Hypothalamus (tissue), 51 donors: ENCODE data around the gene FLG2.
A peak's percentile ranks its signal among the peaks of the same experiment; 100 is the strongest.

ENCODE experiments used
- DNase-seq, 51 donors: peaks; one replicate each; lab custom pipeline; 2025; lab: John Stamatoyannopoulos, UW

The FLG2 gene

DNA sequence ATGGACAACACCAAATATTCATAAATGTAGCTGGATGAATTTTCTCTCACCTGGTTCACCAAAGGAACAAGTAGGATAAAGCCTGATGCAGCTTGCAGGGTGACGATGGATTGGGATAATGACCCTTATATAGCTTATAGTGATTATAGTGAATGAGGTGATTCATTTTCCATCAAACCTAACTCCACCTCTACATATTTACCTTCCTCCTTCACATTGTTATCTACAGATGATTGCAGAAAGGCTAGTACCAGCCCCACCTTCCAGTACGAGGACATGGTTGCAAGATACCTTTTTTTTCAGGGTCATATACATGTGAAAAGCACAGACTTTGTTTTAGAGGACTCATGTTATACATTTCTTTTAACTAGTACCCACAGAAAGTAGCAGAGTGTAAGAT, at the start of gene FLG2:
FLG2 (minus strand) TSS at position 101 of the 400 bp plus-strand sequence. CDS start 1,122 bp downstream, outside the sequence.
- DNase-seq: no peak

DNA sequence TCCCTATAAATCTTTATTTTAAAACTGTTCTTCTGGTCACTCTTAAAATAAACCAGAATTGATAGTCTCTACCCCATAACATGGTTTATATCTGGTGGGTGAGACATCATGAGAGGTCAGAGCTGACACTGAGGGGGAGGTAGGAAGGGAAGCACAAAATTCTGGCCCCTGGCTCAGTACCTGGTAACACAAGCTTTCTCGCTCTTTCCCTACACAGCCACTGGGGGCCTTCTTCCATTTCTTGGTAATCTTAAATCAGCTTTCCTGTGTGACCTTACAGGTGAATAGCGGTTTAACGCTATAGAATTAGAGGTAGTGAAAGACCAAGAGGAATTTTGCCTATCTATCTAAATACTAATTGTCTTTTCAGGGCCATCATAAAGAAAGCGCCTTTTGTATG, 48.9 kb upstream of the FLG2 start:
- no peak for DNase-seq

DNA sequence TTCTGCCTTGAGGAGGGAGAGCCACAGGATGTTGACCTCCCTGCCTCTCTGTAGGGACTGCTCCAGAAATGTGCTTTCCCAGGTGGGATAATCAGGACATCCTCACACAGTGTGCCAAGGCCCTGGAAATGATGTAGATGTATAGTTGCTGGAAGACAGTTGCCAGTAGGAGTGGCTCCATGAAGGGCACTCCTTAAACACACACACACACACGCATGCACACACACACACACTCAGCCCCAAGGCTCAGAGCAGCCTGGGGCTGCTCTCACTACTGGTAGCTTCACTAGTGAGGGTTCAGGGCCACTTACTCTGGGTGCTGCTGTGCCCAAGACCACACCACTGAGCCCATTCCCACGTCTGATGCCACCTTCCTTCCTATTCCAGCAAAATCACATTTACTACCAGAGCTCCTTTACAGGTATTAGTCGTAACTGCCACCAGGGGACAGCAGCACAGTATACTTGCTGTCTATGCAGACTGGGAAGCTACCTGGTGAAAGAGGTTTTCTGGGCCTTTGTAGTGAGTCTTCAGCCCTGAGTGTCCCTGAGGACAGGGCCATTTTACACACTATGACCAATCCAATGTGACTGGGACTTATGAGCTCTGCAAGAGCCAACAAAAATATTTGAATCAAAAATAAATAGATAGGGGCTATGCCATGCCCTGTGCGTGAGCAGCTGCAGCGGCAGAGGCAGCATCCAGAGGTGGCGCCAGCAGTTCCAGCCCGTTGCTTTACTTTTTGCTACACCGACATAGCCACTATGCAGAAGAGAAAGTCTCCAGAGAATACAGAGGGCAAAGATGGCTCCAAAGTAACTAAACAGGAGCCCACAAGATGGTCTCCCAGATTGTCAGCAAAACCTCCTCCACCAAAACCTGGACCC, 39.2 kb upstream of the FLG2 start:
- no peak for DNase-seq

DNA sequence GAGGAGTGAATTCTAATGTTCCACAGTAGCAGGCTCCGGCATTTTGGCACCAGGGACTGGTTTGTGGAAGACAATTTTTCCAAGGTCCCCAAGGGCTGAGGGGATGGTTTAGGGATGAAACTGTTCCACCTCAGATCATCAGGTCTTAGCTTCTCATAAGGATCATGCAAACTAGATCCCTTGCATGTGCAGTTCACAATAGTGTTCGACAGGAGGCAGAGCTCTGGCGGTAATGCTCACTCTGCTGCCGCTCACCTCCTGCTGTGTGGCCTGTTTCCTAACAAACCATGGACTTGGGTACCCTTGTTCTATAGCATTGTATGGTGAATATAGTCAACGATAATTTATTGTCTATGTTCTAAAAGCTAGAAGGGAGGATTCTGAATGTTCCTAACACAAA, 37.7 kb upstream of the FLG2 start:
- DNase-seq: no peak

DNA sequence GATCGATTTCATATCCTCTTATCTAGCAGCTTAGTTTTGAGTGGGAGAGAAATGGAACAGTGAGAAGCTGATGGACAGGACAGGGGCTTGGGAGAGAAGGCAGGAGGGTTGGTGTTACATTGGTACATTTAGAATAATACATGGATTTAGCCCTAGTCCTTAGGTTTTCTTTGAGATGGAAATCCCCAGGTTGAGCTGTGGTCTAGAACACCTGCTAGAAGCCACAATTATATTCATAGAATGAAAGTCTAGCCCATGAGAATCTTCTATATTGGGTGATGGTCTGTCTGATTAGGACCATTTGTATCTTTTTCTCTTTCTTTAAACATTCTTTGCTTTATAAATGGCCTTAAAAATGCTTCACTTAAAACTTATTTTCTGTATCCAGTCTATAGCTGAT, 34.3 kb upstream of the FLG2 start:
- no peak for DNase-seq

DNA sequence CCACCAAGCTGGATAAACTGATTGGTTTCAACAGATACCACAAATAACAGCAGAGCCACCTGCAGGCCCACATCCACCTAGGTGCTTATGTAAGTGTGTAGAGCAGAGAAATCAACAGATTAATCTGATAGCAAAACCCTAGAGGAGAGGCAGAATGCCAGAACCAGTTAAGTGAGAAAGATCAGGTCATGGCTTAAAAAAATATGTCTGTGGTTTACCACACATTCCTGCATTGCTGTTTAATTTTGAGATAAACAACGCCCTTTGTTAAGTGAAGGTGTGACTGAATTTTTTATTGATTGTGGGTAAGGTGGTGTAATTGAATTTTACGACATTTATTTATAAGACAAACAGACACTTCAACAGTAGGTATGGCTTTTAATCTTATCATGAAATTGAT, 33.1 kb upstream of the FLG2 start:
- DNase-seq: no peak

DNA sequence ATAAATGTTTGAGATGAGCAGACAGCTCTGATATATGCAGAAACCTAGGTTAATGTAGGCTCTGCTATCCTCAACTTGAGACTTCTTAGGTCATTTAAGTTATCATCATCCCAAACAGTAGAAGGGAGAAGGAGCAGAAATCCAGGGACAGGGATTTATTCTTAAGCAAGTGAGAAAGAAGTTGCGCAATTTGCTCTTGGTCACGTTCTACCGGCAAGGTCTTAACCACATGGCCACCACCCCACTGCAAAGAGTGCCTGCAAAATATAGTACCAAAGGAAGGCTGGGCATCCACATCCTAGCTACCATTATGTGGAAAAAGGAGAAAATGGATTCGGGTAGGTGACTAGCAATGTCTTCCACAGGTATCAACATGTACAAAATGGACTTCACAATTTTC, 29.1 kb upstream of the FLG2 start:
- no peak for DNase-seq

DNA sequence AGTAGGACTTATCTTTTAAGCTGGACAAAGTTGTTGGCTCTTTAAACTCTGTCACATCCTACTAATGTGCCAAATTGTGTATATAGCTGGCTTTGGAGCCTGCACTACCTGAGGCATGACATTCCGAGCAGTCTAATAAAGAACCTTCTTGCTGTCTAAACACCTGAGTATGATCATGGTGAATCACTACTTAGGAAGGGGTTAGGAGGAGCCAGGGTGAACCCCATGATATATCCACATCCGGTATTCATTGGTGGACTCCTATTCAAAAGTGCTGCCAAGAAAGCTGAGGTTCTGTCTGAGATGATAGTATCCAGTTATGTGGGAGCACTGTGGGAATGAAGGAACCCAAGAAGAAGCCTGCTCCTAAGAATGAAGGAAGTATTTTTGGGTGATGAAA, 27.1 kb upstream of the FLG2 start:
- no peak for DNase-seq

DNA sequence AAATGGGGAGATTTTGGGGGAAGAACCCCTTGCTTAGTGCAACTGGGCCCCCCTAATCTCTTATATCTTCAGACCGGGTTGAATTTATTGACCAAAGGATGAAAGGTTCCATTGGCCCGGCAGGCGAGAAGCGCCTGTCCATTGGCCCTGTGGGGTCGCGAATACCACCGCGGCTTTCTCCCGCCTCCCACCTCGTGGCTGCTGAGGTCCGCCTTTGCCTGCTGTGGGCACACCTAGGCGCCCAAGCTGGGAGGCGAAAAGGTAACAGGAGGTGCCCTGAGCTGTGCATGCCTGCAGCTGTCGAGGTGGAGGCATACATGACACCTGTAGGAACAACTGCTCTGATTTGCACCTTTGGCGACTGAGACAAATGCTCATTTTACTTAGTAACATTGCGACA, 21.1 kb upstream of the FLG2 start:
- no peak for DNase-seq

DNA sequence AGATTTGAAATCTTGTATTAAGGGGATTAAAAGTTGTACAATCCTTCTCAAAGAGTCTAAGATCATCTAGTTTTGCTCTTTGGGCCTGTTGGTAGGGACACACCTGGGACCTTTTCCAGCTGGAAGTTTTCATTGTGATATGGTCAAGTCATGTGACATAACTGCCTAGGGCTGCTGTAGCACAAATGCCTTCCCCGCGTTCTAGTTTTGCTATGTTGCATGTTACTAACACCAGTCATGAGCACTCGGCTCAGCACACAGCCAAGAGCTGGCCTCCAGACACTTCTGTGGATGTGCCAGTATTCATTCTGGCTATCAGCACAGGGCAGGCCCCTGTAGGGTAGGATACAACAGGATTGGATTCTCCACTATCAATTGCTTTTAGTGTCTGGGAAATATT, 14.6 kb upstream of the FLG2 start:
- DNase-seq: no peak

DNA sequence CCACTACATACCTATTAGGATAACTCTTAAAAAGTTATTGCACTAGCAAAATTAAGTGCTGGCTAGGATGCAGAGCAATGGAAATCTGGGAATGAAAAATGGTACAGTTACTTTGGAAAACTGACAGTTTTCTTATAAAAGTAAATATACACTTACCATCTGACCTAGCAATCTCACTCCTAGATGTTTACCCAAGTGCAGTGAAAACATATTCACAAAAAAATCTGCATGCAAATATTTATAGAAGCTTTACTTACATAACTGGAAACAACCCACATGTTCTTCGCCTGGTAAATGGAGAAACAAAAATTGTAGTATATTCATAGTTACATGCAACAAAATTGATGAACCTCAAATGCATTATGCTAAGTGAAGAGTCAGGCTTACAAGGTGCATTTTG, 12.9 kb upstream of the FLG2 start:
- DNase-seq: no peak

DNA sequence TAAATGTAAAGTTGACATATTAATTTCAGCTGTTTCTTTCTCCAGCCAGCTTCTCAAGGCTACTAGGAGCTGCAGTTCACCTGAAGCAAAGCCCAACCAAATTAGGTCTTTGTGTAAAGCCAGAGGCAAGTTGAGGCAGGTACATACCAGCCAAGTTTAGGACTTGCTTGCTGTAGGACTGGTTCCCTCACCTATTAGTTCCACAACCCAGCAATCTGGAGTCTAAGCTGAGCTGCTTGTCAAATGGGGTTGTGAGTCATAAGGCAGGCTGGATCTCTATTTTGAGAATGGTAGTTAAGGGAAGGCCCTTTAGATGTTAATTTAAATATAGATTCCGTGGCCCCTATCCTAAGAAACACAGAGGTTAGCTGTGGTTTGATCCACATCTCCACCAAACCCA, 7.6 kb upstream of the FLG2 start:
- DNase-seq: no peak

DNA sequence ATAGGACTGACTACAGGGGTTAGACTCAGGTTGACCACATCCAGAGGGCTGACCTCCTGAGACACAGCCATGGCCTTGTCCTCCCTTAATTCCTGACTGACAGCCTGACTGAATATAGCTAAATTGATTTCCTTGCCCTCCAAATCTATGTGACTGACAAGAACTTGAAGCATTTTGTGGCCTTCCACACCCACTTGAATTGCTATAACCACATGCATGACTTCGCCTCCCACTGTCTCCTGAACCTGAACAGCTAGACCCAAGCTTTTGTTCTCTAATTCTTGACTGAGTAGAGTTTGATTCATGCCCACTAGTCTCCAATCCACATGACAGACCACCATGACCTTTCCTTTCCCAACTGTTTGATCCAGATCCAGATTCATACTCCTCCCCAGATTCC, 3.1 kb downstream of the FLG2 start:
- no peak for DNase-seq

DNA sequence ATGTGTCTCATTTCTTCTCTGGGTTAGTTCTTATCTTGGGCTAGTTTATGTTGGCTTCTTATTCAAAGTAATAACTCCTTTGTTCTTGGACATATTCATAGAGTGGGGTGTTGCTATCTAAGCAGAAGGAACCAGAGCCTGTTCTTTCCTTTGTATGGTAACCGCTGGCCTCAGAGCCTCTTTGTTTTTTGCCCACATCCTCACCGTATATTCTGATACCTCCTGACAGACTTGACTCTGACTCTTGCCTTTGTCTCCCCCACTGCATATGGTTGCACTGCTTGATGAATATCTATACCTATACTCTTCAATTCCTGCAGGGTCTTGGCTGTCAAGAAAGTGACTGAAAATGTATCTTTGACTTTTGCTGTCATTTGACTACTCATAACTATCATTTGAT, 10.2 kb downstream of the FLG2 start:
- DNase-seq: no peak

DNA sequence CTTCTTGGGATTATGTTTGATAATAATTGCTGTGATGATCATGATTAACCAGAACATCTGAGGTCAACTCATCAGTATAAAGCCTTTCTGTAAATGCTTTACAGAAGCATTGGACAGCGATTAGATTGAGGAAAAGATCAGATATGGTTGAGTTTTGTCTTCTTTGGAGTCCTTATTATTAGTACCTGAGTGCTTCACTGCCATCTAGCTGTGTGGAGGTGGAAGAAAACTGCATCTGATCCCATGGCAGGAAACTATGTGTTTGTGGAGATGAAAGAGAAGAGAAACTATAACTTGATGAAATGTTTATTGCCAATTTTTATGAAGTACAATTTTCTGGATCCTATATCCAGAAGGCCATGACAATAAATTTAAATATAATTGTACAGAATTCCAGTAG, 11.4 kb downstream of the FLG2 start:
- no peak for DNase-seq

DNA sequence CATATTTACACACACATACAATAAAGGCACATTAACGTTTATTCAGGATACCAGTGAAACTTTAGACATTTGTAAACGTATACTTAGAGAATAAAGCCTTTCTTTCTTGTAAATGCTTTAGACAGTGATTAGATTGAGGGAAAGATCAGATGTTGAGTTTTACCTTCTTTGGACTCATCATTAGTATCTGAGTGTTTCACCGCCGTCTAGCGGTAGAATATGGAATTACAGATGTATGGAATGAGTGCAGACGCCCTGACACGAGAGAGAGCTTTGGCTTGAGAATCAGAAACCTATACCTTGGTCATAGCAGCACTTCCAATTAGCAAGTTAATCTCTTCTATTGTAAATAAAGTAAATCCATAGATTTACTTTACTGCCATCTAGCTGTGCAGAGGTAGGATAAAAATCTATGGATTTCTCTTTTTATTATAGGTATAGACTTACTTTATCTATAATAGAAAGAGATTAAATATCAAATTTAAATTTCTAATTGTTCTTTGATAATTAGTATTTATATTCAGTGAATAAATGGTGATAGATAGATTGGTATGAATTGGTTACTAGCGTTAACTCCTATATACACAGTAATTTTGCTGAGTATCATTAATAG, 12.6 kb downstream of the FLG2 start:
- peak in 10 of 51 donors; percentile 1 to 34 (median 4) for DNase-seq

DNA sequence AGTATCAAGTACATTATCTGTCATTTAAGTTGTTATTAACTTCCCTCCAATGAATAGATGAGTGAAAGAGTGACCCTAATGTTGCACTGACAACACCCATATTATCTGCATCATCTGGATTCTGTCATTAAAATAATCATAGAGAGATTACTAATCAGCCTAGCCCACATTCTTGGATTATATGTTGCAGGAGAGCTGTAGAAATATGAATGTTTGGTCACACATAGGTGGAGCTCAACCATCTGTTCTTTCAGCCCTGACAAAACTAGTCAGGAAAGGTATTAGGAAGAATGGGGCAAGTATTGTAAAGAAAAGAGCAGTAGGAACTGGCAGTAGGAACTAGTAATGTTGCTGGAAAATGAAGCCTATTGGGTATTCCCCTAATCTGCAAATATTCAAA, 15.4 kb downstream of the FLG2 start:
- DNase-seq: no peak

DNA sequence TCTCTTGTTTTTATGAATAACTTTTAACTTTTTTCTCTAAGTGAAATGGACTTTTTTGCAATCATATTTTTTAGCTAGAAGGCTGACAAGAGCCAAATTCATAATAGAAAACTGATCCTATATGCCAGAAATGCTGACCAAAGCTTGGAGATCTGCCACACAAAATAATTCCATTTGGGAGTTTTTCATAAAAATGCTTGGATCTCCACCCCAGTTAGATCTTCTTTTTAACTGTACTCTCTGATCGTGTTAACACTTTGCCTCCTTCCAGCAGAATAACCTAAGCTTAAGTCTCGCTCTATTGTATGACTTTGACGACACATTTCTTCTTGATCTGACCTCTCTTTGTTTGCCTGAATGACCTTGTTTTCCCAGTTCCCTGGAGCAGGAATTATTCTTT, 16.8 kb downstream of the FLG2 start:
- no peak for DNase-seq

DNA sequence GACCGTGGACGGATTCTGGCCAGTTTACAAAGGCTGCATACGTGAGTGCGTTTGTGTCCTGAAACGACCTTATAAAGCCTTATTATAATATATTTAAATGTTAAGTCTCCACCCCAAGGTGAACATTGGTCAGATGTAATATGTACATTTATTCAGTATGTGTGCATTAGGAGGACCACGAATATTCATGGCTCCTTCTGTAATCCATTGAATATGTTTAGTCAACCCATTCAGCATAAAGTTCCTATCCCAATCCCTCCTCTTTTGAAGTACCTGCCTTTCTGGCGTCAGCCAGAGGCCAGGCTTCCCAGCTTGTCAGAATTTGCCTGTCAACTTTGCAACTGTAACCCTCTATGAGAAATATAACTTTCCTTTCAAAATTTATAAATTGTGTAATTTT, 24.4 kb downstream of the FLG2 start:
- DNase-seq: no peak

DNA sequence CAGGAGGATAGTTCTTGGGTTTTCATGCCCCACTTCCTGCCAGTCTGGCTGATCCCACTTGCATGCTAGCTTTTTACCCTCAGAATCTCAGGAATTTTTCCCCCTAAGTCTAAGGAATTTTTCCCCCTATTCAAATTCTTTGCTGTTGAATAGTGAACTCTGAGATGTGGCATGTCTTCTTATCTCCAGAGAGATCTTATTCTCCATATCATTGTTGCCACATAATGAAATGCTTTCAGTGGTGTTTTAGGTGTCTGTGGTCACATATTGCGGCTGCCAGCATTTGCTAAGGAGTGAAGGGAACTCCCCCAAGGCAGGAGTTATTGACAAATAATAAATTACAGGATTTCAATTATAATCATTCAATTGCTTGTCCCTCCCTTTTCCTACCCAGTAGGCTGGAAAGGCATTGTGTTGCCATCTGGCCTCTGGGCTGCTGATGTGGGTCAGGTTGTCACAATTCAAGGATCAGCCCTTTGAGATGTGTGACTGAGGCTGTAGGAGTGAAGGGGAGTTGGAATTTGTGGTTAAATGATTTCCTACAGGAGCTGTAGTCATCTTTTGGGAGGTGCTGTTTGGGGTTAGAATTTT, 30.9 kb downstream of the FLG2 start:
- DNase-seq: no peak

DNA sequence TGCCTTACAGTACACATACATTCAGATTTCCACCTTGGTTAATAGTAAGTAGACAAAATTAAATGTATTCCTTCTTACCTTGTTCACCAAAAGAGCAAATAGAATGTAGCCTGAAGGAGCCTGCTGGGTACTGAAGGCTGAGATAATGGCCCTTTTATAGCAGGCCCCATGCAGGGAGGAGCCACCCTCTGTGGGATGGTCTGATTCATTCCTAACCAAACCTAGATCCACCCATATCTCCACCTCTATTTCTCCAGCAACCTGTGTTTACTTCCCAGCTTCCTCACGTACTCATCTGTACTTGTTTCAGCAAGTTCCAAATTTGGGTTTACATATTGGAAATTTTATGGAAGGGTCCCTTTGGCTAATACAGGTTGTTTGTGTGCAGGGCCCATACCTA, 34.7 kb downstream of the FLG2 start, which contains the start of gene FLG:
FLG (minus strand) TSS at position 129 of the 400 bp plus-strand sequence. CDS start 9,783 bp downstream, outside the sequence.
- no peak for DNase-seq

DNA sequence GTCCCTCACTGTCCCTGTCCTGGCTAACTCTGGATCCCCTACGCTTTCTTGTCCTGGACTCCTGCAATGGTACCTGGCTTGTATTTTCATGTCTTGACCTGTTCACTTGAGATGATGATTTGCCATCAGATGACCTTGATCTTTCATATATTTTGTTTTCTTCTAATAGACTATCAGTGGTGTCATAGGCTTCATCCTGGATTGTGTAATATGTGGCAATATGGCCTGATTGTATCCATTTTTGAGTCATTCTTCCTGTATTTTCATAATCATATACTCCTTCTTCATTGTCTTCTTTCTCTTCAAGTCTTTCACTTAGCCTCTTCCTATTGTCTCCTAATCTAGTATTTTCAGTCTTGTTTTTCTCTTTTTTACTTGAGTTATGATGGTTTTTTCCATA, 45.8 kb downstream of the FLG2 start:
- no peak for DNase-seq
